ENCODE data around the gene NDUFAF5.

The NDUFAF5 gene

DNA sequence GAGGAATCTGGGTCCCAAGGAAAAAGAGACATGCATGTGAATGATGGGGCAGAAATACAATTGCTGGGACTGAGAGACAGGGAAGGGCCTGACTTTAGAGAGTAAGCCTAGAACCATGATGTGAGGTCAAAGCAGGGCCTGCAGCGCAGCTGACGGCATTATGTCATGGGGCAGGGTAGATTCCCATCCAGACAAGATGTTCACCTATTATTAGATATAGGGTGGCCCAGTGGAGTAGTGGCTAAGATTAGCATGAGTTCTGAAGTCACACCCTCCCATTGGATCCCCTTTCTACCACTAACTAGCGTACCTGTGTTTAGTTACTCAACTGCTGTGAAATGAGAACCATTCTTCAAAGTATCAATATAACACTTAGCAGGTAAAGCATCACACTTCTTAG is 39.6 kb downstream of the NDUFAF5 start:
- DNase-seq = no peak

DNA sequence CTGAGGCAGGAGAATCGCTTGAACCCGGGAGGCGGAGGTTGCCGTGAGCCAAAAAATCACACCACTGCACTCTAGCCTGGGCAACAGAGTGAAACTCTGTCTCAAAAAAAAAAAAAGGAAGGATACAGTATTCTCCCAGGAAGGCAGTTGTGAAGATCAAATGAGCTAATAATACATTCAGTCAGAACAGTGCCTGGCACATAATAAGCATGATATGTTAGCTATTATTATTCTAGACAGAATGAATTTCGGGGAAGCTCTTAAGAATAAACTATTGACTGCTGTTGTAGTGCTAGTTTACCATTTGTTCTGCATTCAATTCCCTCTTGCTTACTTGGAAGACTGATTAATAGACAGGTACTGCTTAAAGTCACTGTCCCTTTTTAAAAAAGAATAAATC is 40.6 kb downstream of the NDUFAF5 start:
- no peak for DNase-seq

DNA sequence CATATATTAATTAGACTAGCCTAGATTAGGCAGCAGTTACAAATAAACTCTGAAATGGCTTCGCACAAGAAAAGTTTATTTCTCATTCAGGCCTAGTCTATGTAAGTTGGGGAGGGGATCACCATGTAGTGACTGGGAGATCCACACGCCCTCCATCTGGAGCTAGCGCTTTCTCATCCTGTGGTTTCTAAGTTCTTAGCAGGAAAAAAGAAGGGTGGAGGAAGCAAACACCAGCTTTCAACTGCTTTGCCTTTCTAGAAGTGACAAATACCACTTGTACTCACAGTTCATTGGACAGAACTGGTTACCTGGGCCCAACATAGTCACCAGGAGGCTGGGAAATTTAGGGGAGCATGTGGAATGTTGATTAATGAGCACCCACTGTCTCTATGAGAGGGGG is 46.6 kb downstream of the NDUFAF5 start:
- DNase-seq = no peak

DNA sequence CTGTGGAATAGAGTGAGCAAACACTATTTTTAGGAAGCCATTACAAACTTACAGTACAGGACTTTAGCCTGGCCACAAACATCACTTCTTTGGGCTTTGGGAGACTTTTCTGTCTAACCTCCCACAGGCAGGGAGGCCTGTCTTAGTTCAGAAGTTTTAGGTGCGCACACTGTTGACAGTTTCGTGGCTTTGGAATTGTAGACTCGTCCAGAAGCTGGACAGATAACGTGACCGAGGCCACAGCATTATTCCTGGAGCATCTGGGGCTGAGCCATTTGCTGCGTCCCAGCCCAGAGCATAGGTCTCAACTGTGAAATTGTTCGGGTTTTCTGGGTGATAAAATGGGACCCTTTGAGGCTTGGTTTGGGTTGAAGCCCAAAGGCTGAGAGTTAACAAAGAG is 53.8 kb downstream of the NDUFAF5 start:
- no peak for DNase-seq

DNA sequence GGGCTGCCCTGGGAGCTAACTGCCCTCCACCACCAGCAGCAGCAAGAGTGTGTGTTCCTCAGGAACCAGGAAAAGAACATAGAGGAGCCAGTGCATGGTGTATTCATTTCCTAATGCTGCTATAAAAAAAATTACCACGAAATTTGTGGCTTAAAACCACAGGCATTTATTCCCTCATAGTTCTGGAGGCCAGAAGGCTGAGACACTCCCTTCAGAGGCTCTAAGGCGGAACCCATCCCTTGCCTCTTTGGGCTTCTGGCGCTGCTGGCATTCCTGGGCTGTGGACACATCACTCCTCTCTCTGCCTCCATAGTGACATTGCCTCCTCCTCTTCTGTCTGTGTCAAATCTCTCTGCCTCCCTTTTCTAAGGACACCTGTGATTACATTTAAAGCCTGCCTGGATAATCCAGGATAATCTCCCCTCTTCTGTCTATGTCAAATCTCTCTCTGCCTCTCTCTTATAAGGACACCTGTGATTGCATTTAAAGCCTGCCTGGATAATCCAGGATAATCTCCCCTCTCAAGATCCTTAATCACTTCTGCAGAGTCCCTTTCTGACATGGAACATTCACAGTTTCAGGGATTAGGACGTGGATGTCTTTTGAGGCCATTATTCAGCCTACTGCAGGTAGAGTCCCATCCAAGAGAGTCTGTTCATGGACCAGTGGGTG is 54.7 kb downstream of the NDUFAF5 start:
- no peak for DNase-seq

DNA sequence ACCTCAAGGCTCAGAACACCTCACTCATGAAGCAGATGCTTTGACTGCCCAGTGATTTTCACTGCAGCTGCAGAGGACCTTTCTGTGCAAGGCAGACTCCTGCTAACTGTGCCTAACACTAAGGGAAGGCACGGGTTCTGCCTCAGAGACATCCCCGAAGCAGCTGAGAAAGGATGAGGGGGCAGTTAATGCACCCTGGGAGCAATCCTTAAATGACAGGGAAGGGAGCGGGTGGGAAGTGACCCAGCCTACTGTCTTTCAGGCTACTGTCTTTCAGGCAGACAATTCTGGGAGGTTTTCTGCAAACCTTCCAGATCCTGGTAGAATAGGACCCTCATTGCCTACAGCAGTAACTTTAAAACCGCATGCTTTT is 55.3 kb downstream of the NDUFAF5 start:
- no peak for DNase-seq

DNA sequence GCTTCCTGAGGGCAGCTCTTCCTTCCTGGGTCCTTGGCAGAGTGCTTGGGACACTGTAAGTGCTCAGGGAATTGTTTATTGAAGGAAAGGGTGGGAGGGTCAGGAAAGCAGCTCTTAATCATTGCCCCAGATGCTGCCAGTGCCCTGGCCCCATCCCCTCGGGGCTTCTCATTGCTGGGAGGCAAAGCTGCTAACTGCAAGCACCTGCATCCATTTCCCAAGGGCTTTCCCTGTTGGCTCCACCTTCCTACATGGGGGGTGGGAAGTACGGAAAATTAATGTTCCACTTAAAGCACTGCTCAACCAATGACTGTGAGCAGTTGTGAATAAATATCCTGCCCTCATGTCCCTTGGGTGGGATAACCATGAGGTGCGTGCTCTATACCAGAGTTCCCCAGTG is 56.4 kb downstream of the NDUFAF5 start:
- no peak for DNase-seq

DNA sequence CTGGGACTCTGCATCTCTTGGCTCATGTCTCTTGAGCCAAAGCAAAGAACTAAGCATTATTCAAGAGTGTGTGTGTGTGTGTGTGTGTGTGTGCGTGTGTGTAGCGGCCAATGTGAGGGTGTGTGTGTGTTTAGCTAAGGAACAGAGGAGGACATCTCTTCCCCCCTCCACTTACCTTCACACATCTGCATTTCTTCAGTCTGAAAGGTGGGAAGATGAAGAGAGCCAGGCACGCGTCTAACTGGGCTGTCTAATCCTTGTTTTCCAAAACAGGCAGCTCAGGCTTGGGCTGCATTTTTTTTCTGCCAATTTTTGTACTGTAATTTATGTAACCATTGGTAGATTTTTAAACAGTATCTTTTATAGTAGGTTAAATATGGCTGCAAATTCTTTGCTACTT is 59.5 kb downstream of the NDUFAF5 start:
- DNase-seq = no peak

DNA sequence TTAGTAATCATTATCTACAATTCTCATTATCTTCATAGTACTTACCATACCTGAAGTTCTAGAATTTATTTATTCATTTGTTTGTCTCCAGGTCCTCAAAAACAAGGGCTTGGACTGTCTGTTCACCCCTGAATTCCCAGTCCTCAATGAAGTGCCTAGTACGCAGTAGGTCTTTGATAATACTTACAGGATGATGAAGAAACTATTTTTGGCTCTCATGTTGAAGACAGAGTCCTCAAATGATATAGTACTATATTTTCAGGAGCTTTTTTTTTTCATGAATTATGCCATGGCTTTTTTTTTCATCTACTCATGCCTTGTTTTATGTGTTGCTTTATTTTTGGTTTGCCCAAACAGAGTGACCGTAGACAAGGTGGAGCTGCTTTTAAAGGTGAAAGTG is 66.5 kb downstream of the NDUFAF5 start:
- no peak for DNase-seq

DNA sequence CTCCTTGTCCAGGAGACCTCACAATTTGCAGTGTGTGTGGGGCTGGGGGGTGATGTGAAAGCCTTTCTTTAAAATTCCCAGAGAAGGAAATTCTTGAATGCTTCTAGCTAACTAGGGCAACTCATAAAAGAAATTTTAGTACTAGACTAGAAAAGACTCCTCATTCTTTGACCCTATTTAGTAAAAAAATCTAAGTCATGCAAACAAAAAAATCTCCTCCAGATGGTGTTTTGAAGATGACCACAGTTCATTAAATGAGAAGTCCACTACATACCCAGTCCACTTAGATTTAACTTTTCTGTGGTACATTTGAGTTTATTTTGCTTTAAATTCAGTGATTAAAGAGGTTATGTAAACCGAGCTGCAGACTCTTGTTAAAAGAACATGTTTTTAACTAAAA is 67.5 kb downstream of the NDUFAF5 start:
- DNase-seq = no peak

DNA sequence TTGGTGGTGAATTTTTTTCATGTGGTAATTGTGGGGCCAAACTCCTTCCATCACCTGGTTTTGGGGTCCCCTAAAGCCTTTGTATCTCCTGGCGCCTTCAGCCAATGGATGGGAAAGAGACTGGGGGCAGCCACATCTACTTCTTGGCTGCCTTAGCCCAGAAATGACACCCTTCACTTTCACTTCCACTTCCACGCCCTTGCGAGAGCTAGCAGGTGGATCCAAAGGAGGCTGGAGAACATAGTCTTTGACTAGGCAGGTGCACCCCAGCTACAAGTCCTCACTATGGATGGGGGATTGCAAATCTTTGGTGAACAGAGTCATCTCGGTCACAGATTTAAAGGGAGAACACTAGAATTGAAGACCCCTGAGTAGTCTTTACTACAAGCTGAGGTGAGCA is 70.8 kb downstream of the NDUFAF5 start:
- DNase-seq = no peak

DNA sequence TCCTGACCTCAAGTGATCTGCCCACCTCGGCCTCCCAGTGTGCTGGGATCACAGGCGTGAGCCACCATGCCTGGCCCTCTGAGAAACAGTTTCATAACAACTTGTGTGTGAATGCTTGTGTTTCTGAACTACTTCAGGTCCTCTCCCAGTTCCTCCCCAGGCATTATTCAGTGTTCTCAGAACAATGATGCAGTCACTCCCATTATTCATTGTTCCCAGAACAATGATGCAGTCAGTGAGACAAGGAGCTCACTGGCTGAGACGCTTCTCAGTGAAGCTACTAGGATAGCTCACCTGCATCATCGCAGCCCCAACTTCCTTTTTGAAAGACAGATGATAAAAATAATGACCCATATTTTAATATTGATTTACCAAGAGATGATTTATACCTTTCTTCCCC is 71.5 kb downstream of the NDUFAF5 start:
- DNase-seq = no peak

DNA sequence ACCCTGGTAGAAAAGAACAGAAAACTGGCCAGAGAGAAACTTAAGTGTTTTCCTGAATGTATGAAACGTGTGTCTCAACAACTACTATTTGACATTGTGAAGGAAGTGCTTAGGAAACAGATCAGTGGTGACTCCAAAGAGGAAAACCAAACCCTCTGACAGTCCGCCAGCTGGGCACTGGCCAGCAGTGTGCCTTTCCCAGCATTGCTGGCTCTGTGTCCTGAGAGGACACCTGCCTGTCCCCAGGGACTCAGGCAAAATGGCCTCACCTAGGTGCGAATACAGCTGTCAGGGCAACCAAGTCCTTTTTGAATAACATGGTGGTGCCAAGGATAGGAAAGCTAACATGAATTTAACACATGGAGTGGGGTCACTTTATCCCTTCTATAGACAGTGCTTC is 72.5 kb downstream of the NDUFAF5 start:
- DNase-seq = no peak

DNA sequence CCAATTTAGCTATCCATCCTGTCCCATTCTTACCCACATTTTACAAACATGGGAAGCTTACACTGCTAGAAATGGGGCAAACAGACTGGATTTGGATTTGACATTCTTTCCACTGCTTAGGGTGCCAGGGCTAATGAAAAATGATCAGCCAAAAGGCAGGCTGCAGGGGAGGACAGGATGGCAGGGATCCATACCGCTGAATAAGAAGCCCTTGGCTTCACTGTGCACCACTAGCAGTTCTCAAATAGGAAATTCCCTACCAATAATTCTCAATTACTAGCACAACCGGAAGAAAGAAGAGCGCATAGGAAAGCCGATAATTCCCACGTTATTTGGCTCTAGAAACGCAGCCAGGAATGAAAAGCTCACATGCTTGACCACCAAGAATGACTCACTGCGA is 73.1 kb downstream of the NDUFAF5 start:
- DNase-seq = no peak

DNA sequence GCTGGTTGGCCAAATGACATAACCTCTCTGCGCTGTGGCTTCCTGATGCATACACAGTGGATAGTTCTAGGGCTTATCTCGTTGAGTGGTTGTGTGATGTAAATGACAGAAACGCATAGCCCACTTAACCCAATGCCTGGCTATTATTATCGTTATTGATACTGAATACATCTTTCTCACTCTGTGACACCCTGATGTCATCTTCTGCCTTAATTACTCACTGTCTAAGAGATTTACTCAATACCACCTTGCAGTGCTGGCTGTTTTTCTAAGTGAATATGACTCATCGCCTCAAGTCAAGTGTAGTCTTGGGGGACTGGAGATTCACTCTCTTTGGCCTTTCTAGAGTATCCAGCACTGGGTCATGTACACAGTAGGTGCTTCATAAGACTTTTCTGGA is 73.6 kb downstream of the NDUFAF5 start:
- DNase-seq = no peak

DNA sequence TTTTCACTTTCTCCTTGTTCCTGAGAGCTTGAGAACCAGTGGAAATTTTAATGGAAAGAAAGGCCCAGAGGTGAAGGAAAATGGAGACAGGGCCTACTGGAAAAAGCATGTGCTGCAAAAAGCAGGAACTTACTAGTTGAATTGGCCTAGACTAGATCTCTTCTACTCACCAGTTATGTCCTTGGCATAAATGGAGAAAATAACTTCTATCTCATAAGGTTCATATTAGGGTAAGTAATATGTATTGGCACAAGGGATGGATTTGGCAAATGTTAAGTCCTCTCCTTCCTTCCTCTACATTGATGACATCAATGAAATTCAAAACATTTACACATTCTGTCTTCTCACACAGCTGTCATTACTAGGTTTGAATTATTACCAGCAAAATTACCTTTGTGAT is 74.0 kb downstream of the NDUFAF5 start:
- DNase-seq = no peak

DNA sequence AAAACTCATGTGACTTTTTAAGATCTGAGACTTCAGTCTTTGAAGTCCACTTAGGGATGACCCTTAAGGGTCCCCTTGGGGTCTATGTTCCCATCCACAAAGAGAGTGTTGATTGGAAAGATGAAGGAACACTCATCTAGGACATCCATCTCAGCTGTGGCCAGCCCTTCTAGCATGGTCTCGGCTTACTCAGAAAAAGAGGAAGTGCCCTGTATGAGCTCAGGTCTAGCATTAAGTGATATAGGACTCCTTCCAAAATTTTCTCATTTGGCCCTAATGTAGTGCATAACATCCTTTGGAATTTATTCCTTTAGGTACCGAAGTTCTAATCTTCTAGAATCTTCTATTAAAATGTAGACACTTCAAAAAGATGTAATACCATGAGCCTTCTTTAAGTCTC is 77.4 kb downstream of the NDUFAF5 start:
- DNase-seq = no peak

DNA sequence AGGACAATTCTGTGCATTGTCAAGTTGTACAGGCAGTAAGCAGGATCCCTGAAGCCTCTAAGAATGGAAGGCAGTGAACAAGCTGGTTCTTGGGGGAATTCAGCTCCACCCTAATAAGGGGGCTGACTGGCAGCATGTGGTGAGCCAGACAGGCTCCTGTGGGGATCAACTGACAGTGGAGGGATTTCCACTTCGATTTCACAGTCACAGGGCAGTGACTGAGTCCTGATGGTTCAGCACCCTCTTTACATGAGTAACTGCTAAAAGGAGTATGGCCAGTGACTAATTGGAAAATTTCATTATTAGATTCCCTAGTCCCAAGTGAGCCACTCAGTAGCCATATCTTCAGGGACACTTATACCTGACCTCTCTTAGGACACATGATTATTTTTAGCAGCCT is 78.4 kb downstream of the NDUFAF5 start:
- no peak for DNase-seq

DNA sequence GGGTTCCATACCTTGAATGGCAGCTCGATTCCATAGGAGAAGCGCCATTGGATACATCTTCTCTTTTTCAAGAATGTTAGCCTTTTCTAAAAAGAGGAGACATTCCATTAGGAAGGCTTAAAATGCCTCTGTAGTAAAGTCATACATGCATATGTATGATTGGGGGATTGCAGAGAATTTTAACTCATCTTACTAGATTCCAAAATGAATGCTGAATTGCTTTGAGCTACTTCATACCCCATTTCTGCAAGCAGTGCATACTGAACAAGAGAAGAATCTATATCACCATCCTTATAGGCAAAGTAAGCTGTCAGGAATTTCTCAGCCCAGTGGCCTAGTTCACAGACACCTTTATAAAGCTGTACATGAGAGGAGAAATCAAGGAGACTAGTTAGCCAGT is 80.3 kb downstream of the NDUFAF5 start:
- DNase-seq = no peak

DNA sequence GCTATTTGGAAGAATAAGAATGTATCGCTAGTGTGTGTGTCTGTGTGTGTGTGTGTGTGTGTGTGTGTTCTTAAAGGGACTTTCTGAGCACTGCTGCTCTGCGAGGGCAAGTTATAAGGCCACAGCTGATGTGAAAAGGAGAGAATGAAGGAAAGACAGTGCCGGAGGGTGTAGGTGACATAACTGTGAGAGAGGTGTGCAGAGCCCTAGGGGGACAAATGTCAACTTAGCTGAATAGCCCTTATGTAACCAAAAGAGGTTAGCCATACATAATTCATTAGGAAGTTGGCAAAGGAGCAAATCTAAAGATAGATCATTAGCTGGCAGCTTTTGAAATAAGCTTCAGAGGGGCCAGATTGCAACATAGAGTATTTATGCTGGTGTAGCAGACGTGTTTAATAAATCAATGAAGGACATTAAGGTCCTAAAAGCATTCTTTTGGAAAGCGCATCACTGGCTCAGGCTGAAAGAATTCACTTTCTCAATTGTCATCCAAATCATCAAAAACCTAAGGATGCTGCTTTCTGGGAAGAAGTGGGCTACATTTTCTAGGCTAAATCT is 81.0 kb downstream of the NDUFAF5 start:
- DNase-seq = no peak

DNA sequence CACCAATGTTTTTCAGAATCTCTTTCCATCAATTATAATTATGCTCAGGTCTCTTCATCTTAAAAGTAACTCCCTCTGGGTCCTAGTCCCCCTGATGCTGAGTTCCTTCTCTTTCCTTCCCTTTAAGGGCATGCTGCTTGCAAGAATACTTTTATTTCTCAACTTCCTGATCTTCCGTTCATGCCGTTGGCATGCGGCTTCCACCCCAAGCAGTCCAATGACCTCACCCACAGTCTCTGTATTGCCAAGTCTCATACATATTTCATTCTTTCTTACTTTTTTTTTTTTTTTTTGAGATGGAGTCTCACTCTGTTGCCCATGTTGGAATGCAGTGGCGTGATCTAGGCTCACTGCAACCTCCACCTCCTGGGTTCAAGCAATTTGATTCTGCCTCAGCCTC is 83.5 kb downstream of the NDUFAF5 start:
- no peak for DNase-seq

DNA sequence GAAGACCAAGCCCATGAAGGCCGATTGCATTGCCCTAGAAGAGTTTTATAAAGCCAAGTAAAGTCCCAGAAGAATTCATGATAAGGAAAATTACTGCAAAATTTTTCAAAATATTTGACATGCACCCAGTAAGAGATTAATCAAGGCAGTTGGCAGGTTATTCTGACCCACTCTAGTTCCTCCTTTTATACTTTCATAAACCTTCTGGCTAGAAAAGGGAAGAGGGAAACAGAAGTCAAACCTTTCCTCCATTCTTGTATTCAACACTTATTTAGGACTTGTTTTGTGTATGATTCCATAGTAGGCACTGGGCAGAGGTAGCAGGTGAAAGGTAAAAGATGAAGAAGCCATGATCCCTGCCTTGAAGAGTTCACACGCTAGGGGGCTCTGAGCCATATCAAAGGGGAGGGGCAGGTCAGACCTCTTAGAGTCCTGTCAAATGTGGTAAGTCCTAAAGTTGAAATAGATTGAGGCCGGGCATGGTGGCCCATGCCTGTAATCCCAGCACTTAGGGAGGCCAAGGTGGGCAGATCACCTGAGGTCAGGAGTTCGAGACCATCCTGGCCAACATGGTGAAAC is 85.4 kb downstream of the NDUFAF5 start:
- no peak for DNase-seq

All from activated CD4-positive, alpha-beta T cell treated with anti-CD3 and anti-CD28 coated beads, Interleukin-2, amount 50 U/mL, for 48 hours (primary cell).